Sigmoid colon (tissue), 7 donors: ENCODE data around the gene MBP. TPM values are rescaled to one million over a fixed set of nuclear protein-coding genes. Genes with fewer than 3 reads are reported as not detected.

Experiments used
- DNase-seq: peaks from one replicate; pipeline ENCODE4 v3.0.0-alpha.2; 2019
- H3K27ac ChIP-seq, 4 donors: fragments of 200-600 bp; sonication (generic); one replicate each; pipeline ENCODE4 v1.5.1; 2016 to 2019; ENCODE audit warnings: mild to moderate bottlenecking in 1 of 4
- H3K27me3 ChIP-seq, 3 donors: fragments of 200-600 bp; sonication (generic); one replicate each; pipeline ENCODE4 v1.5.1; 2019; ENCODE audit warnings: mild to moderate bottlenecking in 1 of 3
- H3K36me3 ChIP-seq, 4 donors: fragments of 200-600 bp; sonication (generic); one replicate each; pipeline ENCODE4 v1.5.1; 2016 to 2019
- H3K4me1 ChIP-seq, 4 donors: fragments of 200-600 bp; sonication (generic); one replicate each; pipeline ENCODE4 v1.5.1; 2017 to 2019
- H3K4me3 ChIP-seq, 4 donors: fragments of 200-600 bp; sonication (generic); one replicate each; pipeline ENCODE4 v1.5.1; 2017 to 2019; ENCODE audit warnings: mild to moderate bottlenecking in 2 of 4, moderate library complexity in 1 of 4
- H3K9me3 ChIP-seq, 4 donors: fragments of 200-600 bp in 3 of 4; sonication (generic) in 3 of 4; one replicate each; pipeline versions ENCODE4 v1.5.1 to v1.6.1; 2013 to 2019
- CTCF ChIP-seq, 4 experiments: fragments of 450-650 bp in 3 of 4; fragments of 200-600 bp in 1 of 4; IDR thresholded peaks; one replicate each; pipeline ENCODE4 v1.5.1; 2016 to 2019; ENCODE audit warnings: antibody characterized with exemption in 4 of 4, mild to moderate bottlenecking in 3 of 4, moderate library complexity in 2 of 4
- EP300 ChIP-seq, 4 donors: sonication (generic); formaldehyde crosslinking; IDR thresholded peaks; one replicate each; pipeline ENCODE4 v1.6.1; 2017; ENCODE audit warnings: antibody characterized with exemption in 4 of 4
- POLR2A ChIP-seq, 2 donors: fragments of 450-650 bp; IDR thresholded peaks; one replicate each; pipeline ENCODE4 v1.6.1; 2016; ENCODE audit warnings: antibody characterized with exemption in 2 of 2, mild to moderate bottlenecking in 2 of 2, moderate library complexity in 2 of 2
- POLR2AphosphoS5 ChIP-seq, 4 donors: sonication (generic); formaldehyde crosslinking; IDR thresholded peaks; one replicate each; pipeline ENCODE4 v1.6.1; 2017; ENCODE audit warnings: antibody characterized with exemption in 4 of 4
- WGBS, 2 donors: extraction: QIAGEN DNeasy Blood & Tissue Kit; methylation state at CpG; one replicate each; pipeline ENCODE4 v1.1.7; 2013; 5-methylcytosine and 5-hydroxymethylcytosine counted together
- intact Hi-C: fragments of 100-400 bp; cut with DNase I; formaldehyde crosslinking; loops from one replicate; pipeline ENCODE4 v1.15.1; 2023
- polyA plus RNA-seq, 3 donors: library from polyadenylated mRNA; stranded (reverse); fragments of 200-250 nt; gene quantifications; one replicate each; pipeline ENCODE4 v1.2.3, GENCODE V29; 2013
- total RNA-seq, 4 donors: library from RNA; depleted of rRNA; stranded (reverse); fragments of >200 nt; gene quantifications; one replicate each; pipeline ENCODE4 v1.1.0, GENCODE V29; 2016
- donor health status: healthy with polysubstance abuse.
- donor health status: Bipolar disorder and iron deficiency.
- donor health status: healthy.

The MBP gene
- total and polyA plus RNA-seq, 7 donors, result 18.3 to 30.7 (median 24.0) TPM

GRCh38 chr18:77113361-77114151, 19.0 kb downstream of the MBP start:
- intact Hi-C loops, result no loop called here

DNA sequence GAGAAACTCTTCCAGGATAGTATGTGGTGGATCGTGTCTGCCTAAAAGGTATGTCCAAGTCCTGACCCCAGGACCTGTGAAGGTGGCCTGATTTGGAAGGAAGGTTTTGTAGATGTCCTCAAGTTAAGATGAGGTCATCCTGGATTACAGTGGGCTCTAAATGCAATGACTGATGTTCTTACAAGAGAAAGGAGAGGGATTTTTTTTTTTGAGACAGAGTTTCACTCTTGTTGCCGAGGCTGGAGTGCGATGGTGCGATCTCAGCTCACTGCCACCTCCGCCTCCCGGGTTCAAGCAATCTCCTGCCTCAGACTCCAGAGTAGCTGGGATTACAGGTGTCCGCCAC, 19.9 kb downstream of the MBP start:
- DNase-seq, result no peak
- WGBS, 2 donors, result 92 to 95% methylated on average over 7 of the region's 7 CpGs
- Histone ChIP-seq H3K4me1 (peaks cover 0 to 23% (median 15%) of the 10 kb centered on the region in 4 donors), H3K4me3 (no peak overlapping the region), H3K27ac (peak overlapping the region in 2 of 4 donors; percentile 12 to 73), H3K36me3 (no peaks in the 10 kb centered on the region), H3K27me3 (no peaks in the 10 kb centered on the region), H3K9me3 (no peaks in the 10 kb centered on the region)
- intact Hi-C loops, result no loop called here
- TF ChIP-seq POLR2A (IDR thresholded peaks at IDR 0.05), result no peak
- TF ChIP-seq EP300 (IDR thresholded peaks at IDR 0.05), result no peak
- no peak for TF ChIP-seq CTCF (IDR thresholded peaks at IDR 0.05)
- no peak for TF ChIP-seq POLR2AphosphoS5 (IDR thresholded peaks at IDR 0.05)

More at GRCh38 chr18:77113361-77114151, 19.0 kb downstream of the MBP start:
- no peaks in the 10 kb centered on the region for H3K27me3 ChIP-seq
- H3K4me3 ChIP-seq, result no peak overlapping the region
- H3K9me3 ChIP-seq, result no peaks in the 10 kb centered on the region
- WGBS, 2 donors, result 91% methylated on average over 15 of the region's 15 CpGs
- no peak for DNase-seq
- no peaks in the 10 kb centered on the region for H3K36me3 ChIP-seq
- peak overlapping the region in 3 of 4 donors; percentile 45 to 73 (median 49) for H3K27ac ChIP-seq
- TF ChIP-seq POLR2AphosphoS5 (IDR thresholded peaks at IDR 0.05), result no peak
- TF ChIP-seq EP300 (IDR thresholded peaks at IDR 0.05), result no peak
- TF ChIP-seq CTCF (IDR thresholded peaks at IDR 0.05), result no peak
- TF ChIP-seq POLR2A (IDR thresholded peaks at IDR 0.05), result no peak
- peaks cover 0 to 14% (median 7%) of the 10 kb centered on the region in 4 donors for H3K4me1 ChIP-seq

DNA sequence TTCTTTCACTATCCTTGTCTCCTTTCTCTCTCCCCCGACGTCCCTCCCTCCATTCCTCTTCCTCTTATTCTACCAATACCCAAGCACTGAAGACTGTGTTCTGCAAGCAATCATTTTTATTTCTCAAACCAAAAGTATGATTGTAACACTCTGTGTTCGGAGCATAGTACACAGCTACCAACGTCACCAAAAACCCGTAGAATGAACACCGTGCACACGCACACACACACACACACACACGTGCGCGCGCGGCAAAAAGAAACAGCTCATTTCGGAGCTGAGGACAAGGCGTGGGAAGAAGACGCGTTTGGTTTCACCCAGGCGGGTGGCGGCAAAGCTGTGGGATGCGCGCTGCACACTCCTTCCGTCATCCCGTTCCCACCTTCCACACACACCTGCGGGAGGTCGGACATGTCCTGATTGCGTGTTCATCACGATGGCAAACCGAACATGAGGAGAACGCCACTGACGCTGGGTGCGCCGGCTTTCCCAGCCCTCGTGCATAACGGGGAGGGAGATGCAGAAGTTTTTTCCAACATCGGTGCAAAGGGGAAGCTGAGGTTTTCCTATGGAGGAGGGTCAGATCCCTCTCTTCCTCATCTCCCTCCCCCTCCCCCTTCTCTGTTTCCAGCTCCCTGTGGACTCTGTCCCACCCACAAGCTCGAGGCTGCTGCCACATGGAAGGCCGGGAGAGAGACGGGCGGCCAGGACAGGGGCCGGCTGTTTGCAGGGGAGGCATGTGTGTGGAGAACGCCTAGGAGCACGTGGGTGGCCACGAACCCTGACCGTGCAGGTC, 20.4 kb downstream of the MBP start:
- Histone ChIP-seq H3K27me3 (no peaks in the 10 kb centered on the region), H3K4me1 (peaks cover 0 to 28% (median 20%) of the 10 kb centered on the region in 4 donors), H3K36me3 (no peaks in the 10 kb centered on the region), H3K4me3 (peak overlapping the region in 1 of 4 donors; percentile 9), H3K9me3 (no peaks in the 10 kb centered on the region), H3K27ac (peak overlapping the region in 2 of 4 donors; percentile 36 to 73)
- 84 to 90% methylated on average over 43 of the region's 43 CpGs for WGBS, 2 donors
- intact Hi-C loops, result no loop called here
- TF ChIP-seq POLR2AphosphoS5 (IDR thresholded peaks at IDR 0.05) (peak in 1 of 4 donors; percentile 28), POLR2A (IDR thresholded peaks at IDR 0.05) (no peak), CTCF (IDR thresholded peaks at IDR 0.05) (no peak)
- peak; percentile 71 for DNase-seq

DNA sequence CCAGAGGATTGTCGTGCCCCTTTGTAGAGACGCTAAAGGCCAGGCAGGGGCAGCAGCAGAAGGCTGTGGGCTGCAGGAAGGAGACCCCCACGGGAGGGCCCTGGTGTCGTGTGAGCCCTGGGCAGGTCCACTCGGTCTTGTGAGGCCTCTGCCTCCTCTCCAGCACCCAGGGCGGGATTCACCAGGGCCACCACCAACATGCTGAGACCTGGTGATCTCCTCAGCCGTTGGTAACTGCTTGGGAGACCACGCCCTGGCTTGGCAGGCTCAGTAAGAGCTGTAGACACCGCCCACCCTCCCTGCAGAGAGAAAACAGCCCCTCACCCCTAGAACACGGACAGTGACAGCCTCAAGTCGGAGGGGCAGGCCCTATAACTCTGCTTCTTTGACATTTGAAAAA, 21.1 kb downstream of the MBP start:
- peak; percentile 68 for DNase-seq
- TF ChIP-seq POLR2A (IDR thresholded peaks at IDR 0.05) (no peak), POLR2AphosphoS5 (IDR thresholded peaks at IDR 0.05) (no peak), EP300 (IDR thresholded peaks at IDR 0.05) (no peak), CTCF (IDR thresholded peaks at IDR 0.05) (no peak)
- WGBS, 2 donors, result 42 to 67% methylated on average over 11 of the region's 11 CpGs
- peak overlapping the region in 3 of 4 donors; percentile 36 to 73 (median 36) for H3K27ac ChIP-seq
- no peaks in the 10 kb centered on the region for H3K27me3 ChIP-seq
- H3K4me3 ChIP-seq, result peak overlapping the region in 1 of 4 donors; percentile 9
- no peaks in the 10 kb centered on the region for H3K36me3 ChIP-seq
- intact Hi-C loops, result no loop called here
- no peaks in the 10 kb centered on the region for H3K9me3 ChIP-seq
- H3K4me1 ChIP-seq, result peaks cover 0 to 35% (median 24%) of the 10 kb centered on the region in 4 donors
